Mesothelial cell of epicardium (in vitro differentiated cells): Measurements from ENCODE around the gene ADD3. TPM values are rescaled to one million over a fixed set of nuclear protein-coding genes. Genes with fewer than 3 reads are reported as not detected.

ENCODE experiments used
- DNase-seq, 2 experiments: peaks; one replicate each; pipeline ENCODE4 v3.0.0; 2021; ENCODE audit warnings: low spot score in 2 of 2; ENCODE audit not compliant: unreplicated experiment in 2 of 2
- H3K27ac Mint-ChIP-seq: 2 replicates; pipeline ENCODE4 v1.8.0; 2021; ENCODE audit warnings: mixed read lengths
- H3K27me3 Mint-ChIP-seq: 2 replicates; pipeline ENCODE4 v1.8.0; 2021; ENCODE audit warnings: low read depth, mixed read lengths
- H3K36me3 Mint-ChIP-seq: 2 replicates; pipeline ENCODE4 v1.8.0; 2021; ENCODE audit warnings: mixed read lengths
- H3K4me1 Mint-ChIP-seq: 2 replicates; pipeline ENCODE4 v1.8.0; 2021; ENCODE audit warnings: mixed read lengths
- H3K4me3 Mint-ChIP-seq: 2 replicates; pipeline ENCODE4 v1.8.0; 2021; ENCODE audit warnings: mild to moderate bottlenecking, moderate library complexity, mixed read lengths
- H3K9me3 Mint-ChIP-seq: 2 replicates; pipeline ENCODE4 v1.8.0; 2021; ENCODE audit warnings: mixed read lengths
- CTCF ChIP-seq: fragments of 200-600 bp; sonication (generic); IDR thresholded peaks from one replicate; pipeline ENCODE4 v1.5.0; 2021; ENCODE audit warnings: antibody characterized with exemption; ENCODE audit not compliant: unreplicated experiment
- total RNA-seq: library from RNA; stranded (reverse); gene quantifications from 3 replicates; pipeline ENCODE4 v1.2.1, GENCODE V29; 2021

ADD3 gene
- total RNA-seq, 1 donor from 2014 or later: 104 TPM

GRCh38 chr10:110094786-110095185 is 87.0 kb downstream of the ADD3 start:
- no peak for TF ChIP-seq CTCF
- no peaks in the 10 kb centered on the region for H3K9me3 Mint-ChIP-seq
- no peaks in the 10 kb centered on the region for H3K27me3 Mint-ChIP-seq
- no peak overlapping the region for H3K27ac Mint-ChIP-seq
- DNase-seq: no peak
- H3K36me3 Mint-ChIP-seq: no peaks in the 10 kb centered on the region
- no peak overlapping the region for H3K4me3 Mint-ChIP-seq
- H3K4me1 Mint-ChIP-seq: no peaks in the 10 kb centered on the region

GRCh38 chr10:110101464-110102144 is 93.8 kb downstream of the ADD3 start:
- Mint-ChIP-seq H3K27me3 (peaks cover 4% of the 10 kb centered on the region), H3K4me1 (peaks cover 4% of the 10 kb centered on the region), H3K4me3 (no peak overlapping the region), H3K27ac (no peak overlapping the region), H3K36me3 (peaks cover 28% of the 10 kb centered on the region), H3K9me3 (no peaks in the 10 kb centered on the region)
- DNase-seq: no peak
- TF ChIP-seq CTCF: no peak

- peaks cover 9% of the 10 kb centered on the region for H3K4me1 Mint-ChIP-seq
- no peak overlapping the region for H3K4me3 Mint-ChIP-seq
- peaks cover 30% of the 10 kb centered on the region for H3K36me3 Mint-ChIP-seq
- H3K27ac Mint-ChIP-seq: no peak overlapping the region
- no peak for DNase-seq
- TF ChIP-seq CTCF: no peak
- H3K9me3 Mint-ChIP-seq: no peaks in the 10 kb centered on the region
- peaks cover 8% of the 10 kb centered on the region for H3K27me3 Mint-ChIP-seq
These were observed 96.2 kb downstream of the ADD3 start for GRCh38 chr10:110103921-110104461.

- Mint-ChIP-seq H3K27me3 (peaks cover 8% of the 10 kb centered on the region), H3K9me3 (no peaks in the 10 kb centered on the region), H3K4me3 (no peak overlapping the region), H3K4me1 (peaks cover 23% of the 10 kb centered on the region), H3K36me3 (peaks cover 30% of the 10 kb centered on the region), H3K27ac (no peak overlapping the region)
- no peak for TF ChIP-seq CTCF
- DNase-seq: no peak
These were observed 98.1 kb downstream of the ADD3 start for GRCh38 chr10:110105873-110106272.

GRCh38 chr10:110107430-110107829 is 99.6 kb downstream of the ADD3 start:
- H3K27me3 Mint-ChIP-seq: peaks cover 13% of the 10 kb centered on the region
- H3K36me3 Mint-ChIP-seq: peaks cover 24% of the 10 kb centered on the region
- no peaks in the 10 kb centered on the region for H3K9me3 Mint-ChIP-seq

More at GRCh38 chr10:110107430-110107829, 99.6 kb downstream of the ADD3 start:
- H3K4me1 Mint-ChIP-seq: peaks cover 23% of the 10 kb centered on the region
- H3K27ac Mint-ChIP-seq: no peak overlapping the region
- no peak for DNase-seq
- TF ChIP-seq CTCF: no peak
- no peak overlapping the region for H3K4me3 Mint-ChIP-seq
